A204.1 (cell line): ENCODE measurements around the gene FOXL1.

Experiments used
- FAIRE-seq: peaks from 2 replicates; lab custom pipeline; 2012; peaks lifted over from hg19 to GRCh38; lab: Jason Lieb, UNC

Gene FOXL1

DNA sequence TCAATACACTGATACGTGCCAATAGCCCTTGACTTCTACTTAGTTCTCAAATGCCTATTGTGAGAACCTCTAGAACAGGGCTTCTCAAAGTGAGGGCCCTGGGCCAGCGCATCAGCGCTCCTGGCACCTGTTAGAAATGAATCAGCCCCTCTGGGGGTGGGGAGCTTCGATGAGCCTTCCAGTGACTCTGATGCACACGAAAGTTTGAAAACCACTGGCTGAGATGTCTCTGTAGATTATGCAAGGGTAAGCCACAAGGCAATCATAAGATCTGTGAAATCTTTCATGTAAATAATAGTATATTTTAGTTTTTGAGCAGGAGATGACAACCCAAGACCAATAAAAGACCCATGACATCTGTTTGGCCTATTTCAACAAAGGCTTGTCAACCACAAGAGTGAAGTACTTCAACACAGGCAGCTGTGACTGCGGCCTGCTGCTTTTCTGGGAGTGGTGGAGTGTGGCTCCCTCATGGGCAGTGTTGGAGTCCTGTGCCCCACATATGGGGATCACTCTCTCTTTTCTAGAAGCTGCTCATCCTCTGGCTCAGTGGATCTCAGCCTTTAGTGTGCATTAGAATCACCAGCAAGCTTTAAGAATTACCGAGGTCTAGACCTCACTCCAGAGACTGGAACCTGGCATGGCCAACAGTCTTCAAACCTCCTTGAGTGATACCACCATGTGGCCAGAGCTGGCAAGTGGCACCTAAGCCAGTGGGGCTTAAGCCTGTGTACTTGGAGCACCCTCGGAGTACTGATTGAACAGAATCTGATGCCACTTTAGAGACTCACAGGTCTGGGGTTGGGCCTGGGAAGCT lies 29.1 kb upstream of the FOXL1 start:
- no peak for FAIRE-seq

DNA sequence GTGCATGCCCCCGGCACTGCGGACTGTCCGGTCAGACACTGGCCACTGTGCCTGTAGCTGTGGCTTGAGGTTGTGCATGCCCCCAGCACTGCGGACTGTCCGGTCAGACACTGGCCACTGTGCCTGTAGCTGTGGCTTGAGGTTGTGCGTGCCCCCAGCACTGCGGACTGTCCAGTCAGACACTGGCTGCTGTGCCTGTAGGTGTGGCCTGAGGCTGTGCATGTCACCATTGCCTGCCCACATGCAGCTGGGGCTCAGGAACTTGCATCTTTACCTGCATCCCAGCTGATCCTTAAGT lies 28.5 kb upstream of the FOXL1 start:
- no peak for FAIRE-seq

DNA sequence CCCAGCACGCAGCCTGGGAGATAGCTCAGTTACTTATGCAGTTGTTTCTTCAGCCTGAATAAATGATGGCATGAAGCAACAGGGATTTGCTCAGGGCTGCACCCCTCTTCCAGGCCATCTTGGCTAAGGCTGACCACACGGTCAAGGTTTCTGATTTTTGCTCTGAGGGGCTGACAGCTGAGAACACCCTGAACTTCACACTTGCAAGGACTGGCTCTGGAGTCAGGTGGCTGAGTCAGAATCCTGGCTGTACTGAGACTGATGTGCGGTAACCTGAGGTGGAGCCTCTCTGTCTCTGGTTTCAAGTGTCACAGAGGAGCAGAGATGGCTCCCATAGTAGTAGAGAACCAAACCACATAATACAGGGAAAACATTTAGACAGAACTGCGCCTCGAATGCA lies 28.1 kb upstream of the FOXL1 start:
- no peak for FAIRE-seq

DNA sequence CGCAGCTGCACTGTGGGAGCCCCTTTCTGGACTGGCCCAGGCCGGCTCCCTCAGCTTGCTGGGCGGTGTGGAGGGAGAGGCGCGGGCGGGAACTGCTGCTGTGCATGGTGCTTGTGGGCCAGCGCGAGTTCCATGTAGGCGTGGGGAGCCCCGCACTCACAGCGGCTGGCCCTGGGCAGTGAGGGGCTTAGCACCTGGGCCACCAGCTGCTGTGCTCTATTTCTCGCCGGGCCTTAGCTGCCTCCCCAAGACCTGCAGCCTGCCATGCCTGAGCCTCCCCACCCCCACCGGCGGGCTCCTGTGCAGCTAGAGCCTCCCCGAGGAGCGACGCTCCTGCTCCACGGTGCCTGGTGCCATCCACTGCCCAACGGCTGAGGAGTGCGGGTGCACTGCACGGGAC lies 25.0 kb upstream of the FOXL1 start:
- FAIRE-seq = no peak

DNA sequence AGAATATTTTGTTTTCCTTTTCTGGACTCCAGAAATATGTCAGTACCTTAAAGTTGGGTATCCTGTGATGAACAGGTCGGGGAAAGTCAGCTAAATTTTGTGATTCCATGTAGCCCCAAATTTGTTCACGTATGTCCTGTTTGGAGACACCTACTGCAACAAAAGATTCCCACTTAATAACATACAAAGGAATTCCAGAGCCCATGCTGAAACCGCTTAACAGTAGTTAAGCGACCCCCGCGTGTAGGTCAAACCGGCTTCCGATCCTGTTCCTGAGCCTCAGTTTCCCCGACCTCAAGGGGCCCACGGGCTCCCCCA lies 23.8 kb upstream of the FOXL1 start:
- no peak for FAIRE-seq

DNA sequence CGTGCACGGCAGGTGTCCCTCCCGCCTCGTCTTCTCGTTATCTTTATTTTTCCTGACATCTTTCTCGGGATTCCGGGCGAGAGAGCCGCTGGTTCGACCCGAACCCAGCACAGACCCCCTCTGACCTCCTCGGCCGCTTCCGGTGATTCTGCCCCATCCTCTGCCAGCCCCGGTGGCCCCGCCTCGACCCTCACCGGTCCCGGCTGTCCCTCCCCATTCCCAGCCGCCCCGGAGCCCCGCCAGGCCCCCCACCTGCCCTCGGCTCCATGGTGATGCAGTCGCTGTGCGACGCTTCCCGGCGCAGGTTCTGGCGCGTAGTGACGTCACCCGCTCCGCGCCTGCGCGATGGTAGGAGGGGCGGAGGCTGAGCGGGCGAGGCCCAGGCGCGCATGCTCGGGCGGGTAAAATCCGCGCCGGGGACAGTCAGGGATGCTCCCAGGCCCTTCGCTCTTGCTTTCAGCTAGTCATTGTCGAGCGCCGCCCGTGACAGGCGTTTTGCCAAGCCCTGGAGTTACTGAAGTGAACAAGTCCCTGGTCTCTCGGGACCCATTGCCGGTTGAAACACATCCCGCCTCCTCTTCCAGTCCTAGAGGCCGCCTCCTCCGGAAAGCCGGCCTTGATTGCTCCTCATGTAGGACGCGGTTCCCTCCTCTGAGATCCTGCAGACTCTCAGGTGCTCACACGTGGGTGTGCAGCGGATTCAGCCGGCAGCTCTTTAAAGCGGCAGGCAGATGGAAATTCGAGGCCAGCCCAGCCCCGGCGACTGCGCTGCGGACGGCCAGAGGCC lies 23.2 kb upstream of the FOXL1 start, which contains the start of gene MTHFSD:
TSS of gene MTHFSD (minus strand) at position 319 of the 787 bp plus-strand sequence. CDS start at position 268, 51 bp downstream.
- FAIRE-seq = no peak

DNA sequence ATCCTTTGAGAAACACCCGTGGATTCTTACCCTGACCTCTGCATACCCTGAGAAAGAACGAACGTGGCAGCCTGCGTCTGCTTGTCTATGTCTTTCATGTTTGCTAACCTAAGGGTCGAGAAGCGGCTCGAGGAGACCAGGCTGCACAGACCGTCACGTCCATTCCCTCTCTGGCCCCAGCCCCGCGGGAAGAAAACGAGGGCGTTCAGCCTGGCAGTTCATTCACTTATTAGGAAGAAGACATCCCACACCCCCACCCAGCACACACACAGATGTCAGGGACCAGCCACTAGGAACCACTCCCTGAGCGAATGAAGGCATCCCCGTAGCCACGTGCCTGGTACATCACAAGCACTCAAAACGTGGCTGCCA lies 22.7 kb upstream of the FOXL1 start:
- no peak for FAIRE-seq

DNA sequence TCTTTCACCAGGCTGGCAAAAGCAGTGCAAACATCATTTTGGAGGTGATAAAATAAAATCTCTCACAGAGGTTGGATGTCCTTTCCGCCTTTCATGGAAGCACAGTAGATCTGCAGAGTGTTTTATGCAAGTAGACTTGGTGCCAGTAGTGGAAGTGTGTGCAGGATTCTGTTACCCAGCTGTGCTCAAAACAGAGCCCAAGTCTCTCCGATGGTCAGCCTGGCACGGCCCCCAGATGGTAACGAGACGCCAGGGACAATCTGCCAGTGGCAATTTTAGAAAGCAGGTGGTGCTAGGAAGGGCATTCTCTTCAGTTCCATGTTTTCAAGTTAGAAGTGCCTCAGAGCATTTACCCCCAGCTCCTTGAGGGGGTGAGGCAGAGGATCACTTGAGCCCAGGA lies 21.8 kb upstream of the FOXL1 start:
- FAIRE-seq = no peak

DNA sequence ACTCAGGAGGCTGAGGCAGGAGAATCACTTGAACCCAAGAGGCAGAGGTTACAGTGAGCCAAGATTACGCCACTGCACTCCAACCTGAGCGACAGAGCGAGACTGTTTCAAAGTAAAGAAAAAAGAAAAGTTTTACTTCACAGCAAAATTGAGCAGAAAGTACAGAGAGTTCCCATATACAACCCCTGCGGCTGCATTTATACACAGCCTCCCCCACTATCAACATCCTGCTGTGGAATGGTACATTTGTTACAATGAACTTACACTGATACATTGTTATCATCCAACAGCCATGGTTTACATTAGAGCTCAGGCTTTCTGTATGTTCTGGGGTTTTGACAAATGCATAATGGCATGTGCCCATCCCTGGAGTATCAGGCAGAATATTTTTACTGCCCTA lies 20.8 kb upstream of the FOXL1 start:
- no peak for FAIRE-seq

DNA sequence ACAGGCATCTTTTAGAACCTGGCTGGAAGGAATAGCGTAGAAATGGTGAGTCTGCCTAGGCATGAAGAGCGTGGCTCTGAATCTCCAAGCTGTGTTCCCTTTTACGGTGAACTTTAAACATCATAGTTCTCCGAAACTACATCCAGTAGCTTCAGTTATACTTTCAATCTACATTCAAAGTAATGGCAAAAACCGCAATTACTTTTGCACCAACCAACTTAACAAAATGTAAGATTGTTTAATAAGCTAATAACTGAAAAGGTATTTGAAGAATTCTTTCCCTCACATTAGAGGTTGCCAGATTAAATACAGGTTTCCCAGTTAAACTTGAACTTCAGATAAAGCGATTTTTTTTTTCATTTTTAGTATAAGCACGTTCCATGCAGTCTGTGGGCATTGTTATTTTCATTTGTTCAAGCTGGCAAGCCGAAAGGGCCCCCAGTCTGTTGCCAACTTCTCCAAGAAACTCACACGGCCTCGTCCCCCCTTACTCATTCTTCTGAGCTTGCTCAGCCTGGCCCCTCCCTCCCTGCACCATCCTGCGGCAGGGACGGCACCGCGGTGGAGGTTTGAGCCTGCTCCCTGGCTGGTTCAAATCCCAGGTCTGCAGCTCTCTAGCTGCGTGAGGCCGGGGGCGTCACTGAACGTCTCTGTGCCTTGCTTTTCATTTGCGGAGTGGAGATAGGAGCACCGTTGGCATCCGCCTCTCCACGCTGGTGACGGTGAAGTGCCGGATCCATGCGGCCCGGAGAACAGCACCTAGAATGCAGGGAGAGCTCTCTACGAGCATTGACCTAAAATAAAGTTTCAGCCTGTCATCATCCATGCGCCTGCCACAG lies 19.8 kb upstream of the FOXL1 start:
- FAIRE-seq = no peak

DNA sequence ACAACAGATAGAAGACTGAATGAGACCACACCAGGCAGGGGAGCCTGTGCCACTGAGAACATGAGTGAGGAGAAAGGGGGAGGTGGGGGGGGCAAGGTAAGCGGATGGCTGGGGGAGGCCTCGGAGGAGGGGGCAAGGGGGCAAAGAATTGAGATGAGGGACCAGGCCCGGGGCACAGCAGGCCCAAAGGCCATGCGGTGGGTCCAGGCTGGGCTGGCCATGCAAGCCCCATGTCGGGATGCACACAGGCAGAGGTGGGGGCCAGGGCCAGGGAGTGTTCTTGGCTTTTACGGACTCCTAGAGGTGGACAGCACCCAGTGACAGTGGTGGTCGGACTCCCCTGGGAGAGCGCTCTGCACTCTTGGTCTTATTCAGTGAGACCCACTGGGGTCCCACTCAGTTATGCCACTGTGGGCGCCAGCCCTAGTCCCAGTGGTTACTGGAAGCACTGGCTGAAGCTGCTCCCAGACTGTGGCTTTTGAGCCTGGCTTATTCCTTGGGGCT lies 18.5 kb upstream of the FOXL1 start:
- no peak for FAIRE-seq

DNA sequence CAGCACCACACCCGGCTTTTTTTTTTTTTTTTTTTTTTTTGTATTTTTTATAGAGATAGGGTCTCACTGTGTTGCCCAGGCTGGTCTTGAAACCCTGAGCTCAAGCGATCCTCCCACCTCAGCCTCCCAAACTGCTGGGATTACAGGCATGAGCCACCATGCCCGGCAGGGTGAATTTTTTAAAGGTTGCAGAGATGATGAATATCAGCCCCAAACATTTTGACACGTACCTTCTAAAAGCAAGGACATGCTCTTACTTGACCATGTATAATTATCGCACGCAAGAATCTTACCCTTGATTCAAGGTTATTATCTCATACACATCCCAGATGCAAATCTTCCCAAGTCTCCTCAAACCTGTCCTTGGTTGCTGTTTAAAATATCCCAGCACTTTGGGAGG lies 16.0 kb upstream of the FOXL1 start:
- no peak for FAIRE-seq

DNA sequence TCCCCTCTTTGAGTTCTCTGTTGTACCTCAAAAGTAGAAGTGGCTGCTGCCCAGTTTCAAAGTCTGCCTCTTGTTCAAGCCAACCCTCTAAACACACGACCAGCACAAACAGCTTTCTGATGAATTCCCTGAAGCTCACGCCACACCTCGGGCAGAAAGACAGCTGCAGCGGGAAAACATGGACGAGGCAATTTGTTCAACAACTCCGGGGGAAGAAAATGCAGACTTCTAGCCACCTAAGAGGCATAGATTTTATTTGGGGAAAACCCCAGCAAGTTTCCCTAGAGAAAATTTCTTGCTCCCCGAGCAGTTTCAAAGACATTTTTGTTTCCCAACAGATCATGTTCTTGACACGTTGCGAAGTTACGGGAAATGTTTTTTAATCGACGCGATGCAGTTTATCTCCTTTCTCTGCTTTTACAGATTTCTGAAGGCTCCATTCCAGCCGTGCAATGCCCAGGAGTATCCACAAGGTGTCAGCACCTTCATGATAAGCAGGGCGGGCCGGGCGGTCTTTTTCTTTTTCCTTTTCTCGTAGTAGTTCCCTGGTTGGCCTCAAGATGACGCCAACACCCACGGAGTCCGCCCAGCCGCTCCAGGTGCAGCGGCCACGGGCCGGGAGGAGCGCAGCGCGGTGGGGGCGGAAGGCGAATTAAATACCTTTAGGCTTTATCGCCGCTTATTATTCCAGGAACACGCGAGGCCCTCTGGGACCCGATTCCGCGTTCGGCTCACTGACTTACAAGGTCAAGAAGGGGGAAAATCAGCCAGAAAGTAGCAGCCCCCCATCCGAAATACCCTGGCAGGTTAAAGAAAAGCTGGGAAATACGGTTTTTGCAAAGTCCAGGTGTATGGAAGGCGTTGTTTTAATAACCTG lies 14.6 kb upstream of the FOXL1 start:
- peak; percentile 87 for FAIRE-seq

DNA sequence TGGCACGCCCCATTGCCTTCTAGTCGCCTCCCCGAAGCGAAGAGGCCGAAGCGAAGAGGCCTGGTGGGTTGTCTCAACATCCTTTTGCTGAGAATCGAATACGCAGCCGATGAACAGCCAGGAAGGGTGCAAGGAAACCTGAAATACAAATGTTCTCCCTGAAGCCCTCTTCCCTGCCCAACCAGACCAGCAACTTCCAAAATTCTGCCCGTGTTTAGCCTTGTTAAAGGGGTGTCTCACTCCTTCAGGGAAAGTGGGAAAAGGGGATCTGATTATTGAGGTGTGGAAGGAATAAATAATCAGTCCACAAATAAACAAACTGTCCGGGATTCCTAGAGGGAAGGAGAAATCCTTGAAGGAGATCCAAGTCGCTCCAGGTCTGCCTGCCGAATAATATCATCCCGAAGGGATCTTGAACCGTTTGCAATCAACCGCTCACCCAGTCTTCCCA lies 13.1 kb upstream of the FOXL1 start:
- FAIRE-seq = no peak

DNA sequence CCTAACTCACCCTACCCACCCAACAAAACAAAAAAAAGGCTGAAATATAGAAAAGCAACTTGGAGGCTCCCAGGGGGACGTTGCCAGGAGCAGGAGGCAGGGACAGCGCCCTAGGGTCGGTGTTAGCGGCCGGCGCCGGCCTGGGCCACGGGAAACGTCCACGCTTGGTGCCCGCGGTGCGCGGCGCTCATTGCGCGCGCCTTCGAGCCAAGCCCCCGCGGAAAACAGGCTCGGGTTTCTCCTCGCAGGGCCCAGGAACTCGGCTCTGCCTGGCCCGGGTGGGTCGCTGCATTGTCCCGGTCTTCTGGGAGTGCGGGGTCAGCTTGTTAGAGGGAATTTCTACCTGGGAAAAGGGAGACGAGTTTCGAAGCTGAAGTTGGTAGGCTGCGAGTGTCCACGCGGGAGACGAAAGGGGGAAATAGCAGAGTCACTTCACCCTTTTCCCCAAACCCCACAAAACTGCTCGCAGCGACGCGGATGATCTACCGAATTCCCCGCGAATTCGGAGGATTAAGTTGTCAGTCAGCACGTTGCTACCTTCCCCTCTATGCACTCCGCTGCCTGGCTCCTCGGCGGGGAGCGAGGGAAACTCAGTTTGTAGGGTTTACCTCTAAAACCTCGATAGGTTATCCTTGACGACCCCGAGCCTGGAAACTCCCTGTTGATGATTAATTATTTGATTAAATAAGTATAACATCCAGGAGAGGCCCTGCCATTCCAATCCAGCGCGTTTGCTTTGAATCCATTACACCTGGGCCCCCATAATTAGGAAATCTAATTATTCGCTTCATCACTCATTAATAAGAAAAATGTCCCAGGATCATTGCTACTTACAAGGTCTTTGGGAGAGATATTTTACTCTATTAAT lies 12.5 kb upstream of the FOXL1 start:
- no peak for FAIRE-seq

DNA sequence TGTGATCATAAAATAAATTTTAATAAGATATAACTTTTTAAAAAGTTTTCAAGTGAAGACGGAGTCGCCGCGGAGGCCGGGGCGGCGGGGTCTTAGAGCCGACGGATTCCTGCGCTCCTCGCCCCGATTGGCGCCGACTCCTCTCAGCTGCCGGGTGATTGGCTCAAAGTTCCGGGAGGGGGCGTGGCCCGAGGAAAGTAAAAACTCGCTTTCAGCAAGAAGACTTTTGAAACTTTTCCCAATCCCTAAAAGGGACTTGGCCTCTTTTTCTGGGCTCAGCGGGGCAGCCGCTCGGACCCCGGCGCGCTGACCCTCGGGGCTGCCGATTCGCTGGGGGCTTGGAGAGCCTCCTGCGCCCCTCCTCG lies 11.8 kb upstream of the FOXL1 start, which contains the start of gene FOXC2:
TSS of gene FOXC2 (plus strand) at position 229 of the 365 bp plus-strand sequence. CDS start 507 bp downstream, outside the sequence.
- FAIRE-seq = no peak

DNA sequence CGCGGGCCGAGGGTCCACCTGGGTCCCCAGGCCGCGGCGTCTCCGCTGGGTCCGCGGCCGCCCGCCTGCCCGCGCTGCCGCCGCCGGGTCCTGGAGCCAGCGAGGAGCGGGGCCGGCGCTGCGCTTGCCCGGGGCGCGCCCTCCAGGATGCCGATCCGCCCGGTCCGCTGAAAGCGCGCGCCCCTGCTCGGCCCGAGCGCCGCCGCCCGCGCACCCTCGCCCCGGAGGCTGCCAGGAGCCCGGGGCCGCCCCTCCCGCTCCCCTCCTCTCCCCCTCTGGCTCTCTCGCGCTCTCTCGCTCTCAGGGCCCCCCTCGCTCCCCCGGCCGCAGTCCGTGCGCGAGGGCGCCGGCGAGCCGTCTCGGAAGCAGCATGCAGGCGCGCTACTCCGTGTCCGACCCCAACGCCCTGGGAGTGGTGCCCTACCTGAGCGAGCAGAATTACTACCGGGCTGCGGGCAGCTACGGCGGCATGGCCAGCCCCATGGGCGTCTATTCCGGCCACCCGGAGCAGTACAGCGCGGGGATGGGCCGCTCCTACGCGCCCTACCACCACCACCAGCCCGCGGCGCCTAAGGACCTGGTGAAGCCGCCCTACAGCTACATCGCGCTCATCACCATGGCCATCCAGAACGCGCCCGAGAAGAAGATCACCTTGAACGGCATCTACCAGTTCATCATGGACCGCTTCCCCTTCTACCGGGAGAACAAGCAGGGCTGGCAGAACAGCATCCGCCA lies 11.2 kb upstream of the FOXL1 start:
- no peak for FAIRE-seq

DNA sequence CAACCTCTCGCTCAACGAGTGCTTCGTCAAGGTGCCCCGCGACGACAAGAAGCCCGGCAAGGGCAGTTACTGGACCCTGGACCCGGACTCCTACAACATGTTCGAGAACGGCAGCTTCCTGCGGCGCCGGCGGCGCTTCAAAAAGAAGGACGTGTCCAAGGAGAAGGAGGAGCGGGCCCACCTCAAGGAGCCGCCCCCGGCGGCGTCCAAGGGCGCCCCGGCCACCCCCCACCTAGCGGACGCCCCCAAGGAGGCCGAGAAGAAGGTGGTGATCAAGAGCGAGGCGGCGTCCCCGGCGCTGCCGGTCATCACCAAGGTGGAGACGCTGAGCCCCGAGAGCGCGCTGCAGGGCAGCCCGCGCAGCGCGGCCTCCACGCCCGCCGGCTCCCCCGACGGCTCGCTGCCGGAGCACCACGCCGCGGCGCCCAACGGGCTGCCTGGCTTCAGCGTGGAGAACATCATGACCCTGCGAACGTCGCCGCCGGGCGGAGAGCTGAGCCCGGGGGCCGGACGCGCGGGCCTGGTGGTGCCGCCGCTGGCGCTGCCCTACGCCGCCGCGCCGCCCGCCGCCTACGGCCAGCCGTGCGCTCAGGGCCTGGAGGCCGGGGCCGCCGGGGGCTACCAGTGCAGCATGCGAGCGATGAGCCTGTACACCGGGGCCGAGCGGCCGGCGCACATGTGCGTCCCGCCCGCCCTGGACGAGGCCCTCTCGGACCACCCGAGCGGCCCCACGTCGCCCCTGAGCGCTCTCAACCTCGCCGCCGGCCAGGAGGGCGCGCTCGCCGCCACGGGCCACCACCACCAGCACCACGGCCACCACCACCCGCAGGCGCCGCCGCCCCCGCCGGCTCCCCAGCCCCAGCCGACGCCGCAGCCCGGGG lies 10.4 kb upstream of the FOXL1 start:
- FAIRE-seq = no peak
